Prostate gland (tissue), 2 donors: Measurements from ENCODE around the gene PTPRK.

Experiments
- CTCF ChIP-seq, 4 experiments: fragments of 200-600 bp in 2 of 4; fragments of 450-650 bp in 2 of 4; sonication (generic) in 2 of 4; IDR thresholded peaks; 1 replicate in 3 of 4; 2 replicates in 1 of 4; pipeline ENCODE4 v1.5.1; 2016 to 2019; ENCODE audit warnings: antibody characterized with exemption in 4 of 4, mild to moderate bottlenecking in 2 of 4, moderate library complexity in 2 of 4
- POLR2A ChIP-seq: fragments of 450-650 bp; IDR thresholded peaks from one replicate; pipeline ENCODE4 v1.6.1; 2016; ENCODE audit warnings: antibody characterized with exemption, mild to moderate bottlenecking
- POLR2AphosphoS5 ChIP-seq: sonication (generic); formaldehyde crosslinking; IDR thresholded peaks from one replicate; pipeline ENCODE4 v1.6.1; 2017; ENCODE audit warnings: antibody characterized with exemption

- TF ChIP-seq CTCF (IDR thresholded peaks at IDR 0.05), result no peak
- no peak for TF ChIP-seq POLR2AphosphoS5
- TF ChIP-seq POLR2A, result no peak
These were observed 568.2 kb downstream of the PTPRK start for GRCh38 chr6:127952176-127952575.
